A549 (cell line): ENCODE results near the gene LIMK2. TPM values are rescaled to one million over a fixed set of nuclear protein-coding genes. Genes with fewer than 3 reads are reported as not detected.

Experiments
- ATAC-seq, 2 experiments: fragments of 200-7000 bp in 1 of 2; fragments of >200 bp in 1 of 2; cut with Nextera tagmentation in 1 of 2; cut with Tn5 transposase in 1 of 2; 3 replicates each; pipeline versions ENCODE4 v1.8.0 to v1.9.1; 2018 to 2020; ENCODE audit warnings: mild to moderate bottlenecking in 1 of 2, moderate library complexity in 1 of 2
- CTCF ChIA-PET: fragments of 300-600 bp; sonication (Branson Sonifier 250); formaldehyde crosslinking; extraction: SDS; loops from one replicate; lab custom pipeline; 2021; ENCODE audit warnings: antibody characterized with exemption, inconsistent platforms; lab: Yijun Ruan, JAX
- POLR2A ChIA-PET: fragments of 350-600 bp; formaldehyde crosslinking; extraction: SDS; loops from one replicate; lab custom pipeline; 2021; ENCODE audit warnings: antibody characterized with exemption, inconsistent platforms; lab: Yijun Ruan, JAX
- DNase-seq, 2 experiments: peaks; one replicate each; pipeline versions ENCODE4 v3.0.0 to v3.0.0-alpha.2; 2011 to 2016; ENCODE audit warnings: low read depth in 1 of 2, low spot score in 1 of 2
- FAIRE-seq: peaks from 2 replicates; lab custom pipeline; 2011; peaks lifted over from hg19 to GRCh38; lab: Jason Lieb, UNC
- H3K27ac ChIP-seq, 2 experiments: fragments of >200 bp; sonication (Bioruptor Twin); formaldehyde crosslinking; 3 replicates each; pipeline ENCODE4 v1.5.1; 2016 to 2017
- H3K4me1 ChIP-seq: fragments of >200 bp; sonication (Bioruptor Twin); formaldehyde crosslinking; 3 replicates; pipeline ENCODE4 v1.6.1; 2016
- H3K4me2 ChIP-seq: fragments of >200 bp; sonication (Bioruptor Twin); formaldehyde crosslinking; 3 replicates; pipeline ENCODE4 v1.6.1; 2016
- H3K4me3 ChIP-seq: fragments of >200 bp; sonication (Bioruptor Twin); formaldehyde crosslinking; 3 replicates; pipeline ENCODE4 v1.5.1; 2016
- H3K9me3 ChIP-seq: fragments of >200 bp; sonication (Bioruptor Twin); formaldehyde crosslinking; 3 replicates; pipeline ENCODE4 v1.6.1; 2016
- CEBPB ChIP-seq, 2 experiments: fragments of >200 bp in 1 of 2; sonication (Bioruptor Twin) in 1 of 2; formaldehyde crosslinking in 1 of 2; IDR thresholded peaks; 2 replicates each; pipeline ENCODE4 v1.6.1; 2012 to 2016
- CHD2 ChIP-seq: fragments of 150-350 bp; IDR thresholded peaks from 2 replicates; pipeline ENCODE4 v1.6.1; 2014; ENCODE audit warnings: low read length; ENCODE audit not compliant: partially characterized antibody
- ESRRA ChIP-seq: fragments of 150-350 bp; IDR thresholded peaks from 2 replicates; pipeline ENCODE4 v1.6.1; 2014; ENCODE audit warnings: mild to moderate bottlenecking, low read length, borderline replicate concordance
- FOSB ChIP-seq: fragments of 250-450 bp; sonication (Bioruptor Pico); IDR thresholded peaks from 2 replicates; pipeline ENCODE4 v1.5.0; 2020; ENCODE audit warnings: mild to moderate bottlenecking, moderate library complexity
- GATA3 ChIP-seq: IDR thresholded peaks from 2 replicates; pipeline ENCODE4 v1.6.1; 2012; ENCODE audit warnings: borderline replicate concordance
- HDAC2 ChIP-seq: fragments of 200-600 bp; sonication (generic); IDR thresholded peaks from 2 replicates; pipeline ENCODE4 v1.6.1; 2016
- HMGXB4 ChIP-seq: fragments of 250-450 bp; sonication (Bioruptor Pico); IDR thresholded peaks from 2 replicates; pipeline ENCODE4 v1.5.0; 2021; ENCODE audit warnings: mild to moderate bottlenecking, moderate library complexity, borderline replicate concordance
- HOXA7 ChIP-seq: fragments of 250-450 bp; sonication (Bioruptor Pico); IDR thresholded peaks from 2 replicates; pipeline ENCODE4 v1.5.0; 2020; ENCODE audit warnings: mild to moderate bottlenecking, moderate library complexity
- MYC ChIP-seq: IDR thresholded peaks from 2 replicates; pipeline ENCODE4 v1.6.1; 2012; ENCODE audit warnings: mild to moderate bottlenecking, inconsistent platforms, low read length, improper control_type of control experiment, borderline replicate concordance
- PHF8 ChIP-seq: fragments of 200-600 bp; sonication (generic); IDR thresholded peaks from 2 replicates; pipeline ENCODE4 v1.6.1; 2016; ENCODE audit warnings: low read depth, mild to moderate bottlenecking, antibody characterized with exemption, moderate library complexity, borderline replicate concordance
- POLR2AphosphoS2 ChIP-seq: conservative IDR thresholded peaks from 2 replicates; pipeline ENCODE4 v1.6.1; 2012; ENCODE audit warnings: low read length, improper control_type of control experiment, inconsistent platforms
- RARB ChIP-seq: fragments of 250-450 bp; sonication (Bioruptor Pico); IDR thresholded peaks from 2 replicates; pipeline ENCODE4 v1.8.0; 2021; ENCODE audit warnings: mild to moderate bottlenecking, moderate library complexity
- REST ChIP-seq: fragments of 200-600 bp; sonication (generic); IDR thresholded peaks from 2 replicates; pipeline ENCODE4 v1.6.1; 2016; ENCODE audit warnings: antibody characterized with exemption, mild to moderate bottlenecking, moderate library complexity
- WGBS: methylation state at CpG from one replicate; pipeline ENCODE4 v1.1.6; 2017; ENCODE audit errors: missing lambda C conversion rate; 5-methylcytosine and 5-hydroxymethylcytosine counted together
- polyA plus RNA-seq, 4 experiments: library from polyadenylated mRNA; depleted of rRNA in 3 of 4; stranded (reverse); fragments of >200 nt; fragmentation: RNase III in 1 of 4; extraction: RNeasy Plus Mini Kit Qiagen cat#74134 plus additional on column Dnase treatment in 1 of 4; gene quantifications; 2 replicates in 3 of 4; 3 replicates in 1 of 4; pipeline ENCODE4 v1.2.3, GENCODE V29; 2011 to 2017
- TF ChIP-seq, protein P1 (sequence below): fragments of >200 bp; sonication (Bioruptor Twin); formaldehyde crosslinking; IDR thresholded peaks from 3 replicates; pipeline ENCODE4 v1.6.1; 2016
- TF ChIP-seq, protein P2 (sequence below): IDR thresholded peaks from 2 replicates; pipeline ENCODE4 v1.6.1; 2012
- TF ChIP-seq, protein P3 (sequence below): fragments of >200 bp; sonication (Bioruptor Twin); formaldehyde crosslinking; IDR thresholded peaks from 2 replicates; pipeline ENCODE4 v1.6.1; 2016

Gene LIMK2
- polyA plus RNA-seq, 2 of the 4 experiments (the other 2 are of a cell fraction), result 3.1 to 6.9 TPM

- no peak for TF ChIP-seq MYC
- no peak for TF ChIP-seq HDAC2
- no peak for TF ChIP-seq PHF8
- TF ChIP-seq, protein P1, sequence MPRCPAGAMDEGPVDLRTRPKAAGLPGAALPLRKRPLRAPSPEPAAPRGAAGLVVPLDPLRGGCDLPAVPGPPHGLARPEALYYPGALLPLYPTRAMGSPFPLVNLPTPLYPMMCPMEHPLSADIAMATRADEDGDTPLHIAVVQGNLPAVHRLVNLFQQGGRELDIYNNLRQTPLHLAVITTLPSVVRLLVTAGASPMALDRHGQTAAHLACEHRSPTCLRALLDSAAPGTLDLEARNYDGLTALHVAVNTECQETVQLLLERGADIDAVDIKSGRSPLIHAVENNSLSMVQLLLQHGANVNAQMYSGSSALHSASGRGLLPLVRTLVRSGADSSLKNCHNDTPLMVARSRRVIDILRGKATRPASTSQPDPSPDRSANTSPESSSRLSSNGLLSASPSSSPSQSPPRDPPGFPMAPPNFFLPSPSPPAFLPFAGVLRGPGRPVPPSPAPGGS, result no peak
- no peak for TF ChIP-seq GATA3
- TF ChIP-seq, protein P2, sequence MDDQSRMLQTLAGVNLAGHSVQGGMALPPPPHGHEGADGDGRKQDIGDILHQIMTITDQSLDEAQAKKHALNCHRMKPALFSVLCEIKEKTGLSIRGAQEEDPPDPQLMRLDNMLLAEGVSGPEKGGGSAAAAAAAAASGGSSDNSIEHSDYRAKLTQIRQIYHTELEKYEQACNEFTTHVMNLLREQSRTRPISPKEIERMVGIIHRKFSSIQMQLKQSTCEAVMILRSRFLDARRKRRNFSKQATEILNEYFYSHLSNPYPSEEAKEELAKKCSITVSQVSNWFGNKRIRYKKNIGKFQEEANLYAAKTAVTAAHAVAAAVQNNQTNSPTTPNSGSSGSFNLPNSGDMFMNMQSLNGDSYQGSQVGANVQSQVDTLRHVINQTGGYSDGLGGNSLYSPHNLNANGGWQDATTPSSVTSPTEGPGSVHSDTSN, result no peak
- no peaks in the 10 kb centered on the region for H3K9me3 ChIP-seq
- H3K27ac ChIP-seq, result no peak overlapping the region
- no peak overlapping the region for H3K4me3 ChIP-seq
- H3K4me2 ChIP-seq, result no peak overlapping the region
- FAIRE-seq (no peak), ATAC-seq (no peak), DNase-seq (no peak)
- 83% methylated on average over 4 of the region's 4 CpGs for WGBS
- peaks cover 8% of the 10 kb centered on the region; the same call in 2 of the 3 replicates for H3K4me1 ChIP-seq
- ChIA-PET POLR2A (no interaction called here), CTCF (interaction anchor here (1.0 to 2.9 kb wide), 7 partner anchors 8 to 39 kb away, joined by 3 to 15 read pairs (median 6); partner anchors contain the start of gene LIMK2)
These were observed 38.9 kb downstream of the LIMK2 start for GRCh38 chr22:31250740-31251600.

GRCh38 chr22:31253949-31254348, 41.9 kb downstream of the LIMK2 start:
- DNase-seq, result no peak
- 93% methylated on average over 4 of the region's 4 CpGs for WGBS
- no peaks in the 10 kb centered on the region for H3K9me3 ChIP-seq
- CTCF ChIA-PET, result interaction anchor here (1.0 to 2.3 kb wide), 5 partner anchors 12 to 59 kb away, joined by 3 to 11 read pairs (median 3); partner anchors contain the start of gene LIMK2
- H3K27ac ChIP-seq, result no peak overlapping the region
- H3K4me2 ChIP-seq, result no peak overlapping the region
- H3K4me3 ChIP-seq, result no peak overlapping the region
- peaks cover 4% of the 10 kb centered on the region; the same call in 1 of the 3 replicates for H3K4me1 ChIP-seq
- POLR2A ChIA-PET, result interaction anchor here (1.1 kb wide), 1 partner anchor 9 kb away, joined by 3 read pairs; no protein-coding TSS in a partner anchor
- FAIRE-seq, result no peak
- ATAC-seq, result no peak
- no peak for TF ChIP-seq CHD2
- TF ChIP-seq, all 56 proteins: peak for 0

DNA sequence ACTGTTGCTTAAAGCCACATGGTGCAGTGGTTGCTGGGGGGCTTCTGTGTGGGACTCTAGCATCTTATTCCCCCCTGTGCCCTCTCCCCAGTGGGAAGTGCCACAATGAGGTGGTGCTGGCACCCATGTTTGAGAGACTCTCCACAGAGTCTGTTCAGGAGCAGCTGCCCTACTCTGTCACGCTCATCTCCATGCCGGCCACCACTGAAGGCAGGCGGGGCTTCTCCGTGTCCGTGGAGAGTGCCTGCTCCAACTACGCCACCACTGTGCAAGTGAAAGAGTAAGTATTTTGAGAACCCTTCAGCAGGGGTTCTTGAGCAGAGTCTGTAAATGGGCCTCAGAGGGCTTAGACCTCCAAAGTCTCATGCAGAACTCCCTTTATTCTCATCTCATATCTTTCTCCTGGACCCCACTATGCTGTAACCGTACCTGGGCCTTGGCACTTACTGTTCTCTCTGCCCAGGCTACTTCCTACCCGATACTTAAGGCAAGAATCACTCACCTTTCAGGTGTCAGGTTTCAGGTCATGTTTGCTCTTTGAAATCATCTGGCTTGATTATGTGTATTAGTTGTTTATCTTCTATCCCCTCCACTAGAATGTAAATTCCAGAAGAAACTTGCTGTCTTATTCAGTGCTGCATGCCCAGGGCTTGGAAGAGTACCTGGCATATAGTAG, 47.8 kb downstream of the LIMK2 start:
- no peak for TF ChIP-seq POLR2AphosphoS2
- TF ChIP-seq GATA3, result no peak
- TF ChIP-seq REST, result no peak
- TF ChIP-seq, protein P3, sequence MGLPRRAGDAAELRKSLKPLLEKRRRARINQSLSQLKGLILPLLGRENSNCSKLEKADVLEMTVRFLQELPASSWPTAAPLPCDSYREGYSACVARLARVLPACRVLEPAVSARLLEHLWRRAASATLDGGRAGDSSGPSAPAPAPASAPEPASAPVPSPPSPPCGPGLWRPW, result no peak
- no peak for TF ChIP-seq HMGXB4 (CRISPR knock-in tag)
- TF ChIP-seq CEBPB (IDR thresholded peaks at IDR 0.05), result no peak
- TF ChIP-seq RARB (CRISPR knock-in tag), result no peak
- TF ChIP-seq ESRRA, result no peak
- TF ChIP-seq HOXA7 (CRISPR knock-in tag), result no peak
- TF ChIP-seq FOSB (CRISPR knock-in tag), result no peak
- no peak for FAIRE-seq
- 87% methylated on average over 8 of the region's 8 CpGs for WGBS
- no peak overlapping the region for H3K4me2 ChIP-seq
- ATAC-seq, result no peak
- H3K27ac ChIP-seq, result no peak overlapping the region
- DNase-seq, result no peak
- POLR2A ChIA-PET, result no interaction called here
- H3K4me3 ChIP-seq, result no peak overlapping the region
- CTCF ChIA-PET, result interaction anchor here (1.6 to 4.5 kb wide), 3 partner anchors 10 to 33 kb away, joined by 3 to 34 read pairs (median 4); no protein-coding TSS in a partner anchor
- no peaks in the 10 kb centered on the region for H3K9me3 ChIP-seq
- no peaks in the 10 kb centered on the region for H3K4me1 ChIP-seq
